GM12878 (cell line): ENCODE results near the gene PI4K2A. TPM values are rescaled to one million over a fixed set of nuclear protein-coding genes. Genes with fewer than 3 reads are reported as not detected.

Experiments
- ATAC-seq: fragments of 200-7000 bp; cut with Tn5 transposase; 3 replicates; pipeline ENCODE4 v1.9.1; 2020; ENCODE audit warnings: mild to moderate bottlenecking, moderate library complexity
- BruUV-seq: library from RNA; stranded (reverse); fragments of 400-500 nt; replicated peaks from 2 replicates; lab custom pipeline; 2021; lab: Mats Ljungman, UMichigan
- CTCF ChIA-PET: fragments of 300-600 bp; sonication (Branson Sonifier 250); formaldehyde crosslinking; extraction: SDS; loops from one replicate; lab custom pipeline; 2021; ENCODE audit warnings: inconsistent platforms; lab: Yijun Ruan, JAX
- POLR2A ChIA-PET: fragments of 350-600 bp; formaldehyde crosslinking; extraction: SDS; loops from one replicate; lab custom pipeline; 2021; ENCODE audit warnings: inconsistent platforms; lab: Charles Lee
- RAD21 ChIA-PET: fragments of 300-600 bp; sonication (Branson Sonifier 250); formaldehyde crosslinking; loops from one replicate; lab custom pipeline; 2023; ENCODE audit warnings: antibody characterized with exemption; ENCODE audit not compliant: unreplicated experiment; lab: Charles Lee
- SMC1A ChIA-PET: fragments of 300-600 bp; sonication (Branson Sonifier 250); formaldehyde crosslinking; loops from one replicate; lab custom pipeline; 2023; ENCODE audit not compliant: unreplicated experiment, uncharacterized antibody; lab: Charles Lee
- DNase-seq: peaks from one replicate; pipeline ENCODE4 v3.0.0-alpha.2; 2011; ENCODE audit warnings: low read depth, low spot score
- FAIRE-seq: peaks from 3 replicates; lab custom pipeline; 2011; peaks lifted over from hg19 to GRCh38; lab: Jason Lieb, UNC
- H2AFZ ChIP-seq: 2 replicates; pipeline ENCODE4 v1.6.0; 2011; ENCODE audit warnings: low read depth, low read length, control low read depth; ENCODE audit not compliant: control insufficient read depth
- H3K27ac ChIP-seq: 2 replicates; pipeline ENCODE4 v1.5.1; 2011; ENCODE audit warnings: control low read depth; ENCODE audit not compliant: control insufficient read depth, insufficient read depth
- H3K27me3 ChIP-seq, 2 experiments: replicated peaks in 1 of 2; 2 replicates each; pipeline versions ENCODE4 v1.6.0 to v1.6.1; 2011; ENCODE audit warnings: low read length in 1 of 2; ENCODE audit not compliant: control insufficient read depth in 2 of 2, insufficient read depth in 2 of 2
- H3K36me3 ChIP-seq, 2 experiments: 2 replicates each; pipeline ENCODE4 v1.5.1; 2011; ENCODE audit warnings: low read length in 1 of 2; ENCODE audit not compliant: control insufficient read depth in 2 of 2, insufficient read depth in 2 of 2
- H3K4me1 ChIP-seq: 2 replicates; pipeline ENCODE4 v1.6.1; 2011; ENCODE audit warnings: mild to moderate bottlenecking, low read length, moderate library complexity, mixed read lengths; ENCODE audit not compliant: control insufficient read depth, insufficient read depth
- H3K4me2 ChIP-seq: 2 replicates; pipeline ENCODE4 v1.6.0; 2011; ENCODE audit warnings: control low read depth; ENCODE audit not compliant: control insufficient read depth, insufficient read depth
- H3K4me3 ChIP-seq: fragments of 200-600 bp; sonication (generic); 2 replicates; pipeline ENCODE4 v1.5.1; 2016
- H3K79me2 ChIP-seq: 2 replicates; pipeline ENCODE4 v1.6.0; 2011; ENCODE audit warnings: low read length; ENCODE audit not compliant: control insufficient read depth, insufficient read depth
- H3K9ac ChIP-seq: 2 replicates; pipeline ENCODE4 v1.8.0; 2011; ENCODE audit warnings: low read length, control low read depth, mixed read lengths; ENCODE audit not compliant: control insufficient read depth, insufficient read depth
- H3K9me3 ChIP-seq: replicated peaks from 3 replicates; pipeline ENCODE4 v1.5.1; 2011; ENCODE audit warnings: mild to moderate bottlenecking, low read length; ENCODE audit not compliant: control insufficient read depth, insufficient read depth
- H4K20me1 ChIP-seq: 2 replicates; pipeline ENCODE4 v1.6.0; 2011; ENCODE audit not compliant: control insufficient read depth, insufficient read depth
- BRCA1 ChIP-seq: IDR thresholded peaks from 2 replicates; pipeline ENCODE4 v1.6.1; 2011; ENCODE audit warnings: low read depth, low read length, improper control_type of control experiment
- CBX5 ChIP-seq: sonication (generic); IDR thresholded peaks from 2 replicates; pipeline ENCODE4 v1.6.1; 2016; ENCODE audit warnings: low read depth, moderate library complexity, mild to moderate bottlenecking, inconsistent platforms
- CHD1 ChIP-seq: IDR thresholded peaks from 2 replicates; pipeline ENCODE4 v1.6.1; 2012; ENCODE audit warnings: low read depth, low read length, improper control_type of control experiment
- CREM ChIP-seq: IDR thresholded peaks from 2 replicates; pipeline ENCODE4 v1.6.1; 2014; ENCODE audit warnings: antibody characterized with exemption, low read depth
- E2F4 ChIP-seq: IDR thresholded peaks from 2 replicates; pipeline ENCODE4 v1.6.1; 2012; ENCODE audit warnings: low read depth, low read length, improper control_type of control experiment
- EED ChIP-seq: sonication (generic); IDR thresholded peaks from 2 replicates; pipeline ENCODE4 v1.6.1; 2016; ENCODE audit warnings: antibody characterized with exemption, low read depth
- EP300 ChIP-seq, 2 experiments: fragments of 150-350 bp in 1 of 2; IDR thresholded peaks; 2 replicates each; pipeline ENCODE4 v1.6.1; 2011 to 2012; ENCODE audit warnings: low read depth in 2 of 2, low read length in 2 of 2, borderline replicate concordance in 1 of 2, improper control_type of control experiment in 1 of 2, inconsistent platforms in 1 of 2; ENCODE audit not compliant: control insufficient read depth in 1 of 2
- ETV6 ChIP-seq, 2 experiments: fragments of 450-650 bp in 1 of 2; IDR thresholded peaks in 1 of 2; conservative IDR thresholded peaks in 1 of 2; 2 replicates each; pipeline ENCODE4 v1.6.1; 2014; ENCODE audit warnings: antibody characterized with exemption in 1 of 2, borderline replicate concordance in 1 of 2, low read depth in 1 of 2, mild to moderate bottlenecking in 1 of 2, moderate library complexity in 1 of 2
- FOXK2 ChIP-seq: fragments of 450-650 bp; IDR thresholded peaks from 2 replicates; pipeline ENCODE4 v1.6.1; 2017; ENCODE audit warnings: mild to moderate bottlenecking, moderate library complexity
- HCFC1 ChIP-seq: fragments of 150-350 bp; IDR thresholded peaks from 2 replicates; pipeline ENCODE4 v1.6.1; 2014; ENCODE audit warnings: low read length
- KDM1A ChIP-seq: fragments of 200-600 bp; sonication (generic); IDR thresholded peaks from 2 replicates; pipeline ENCODE4 v1.6.1; 2016; ENCODE audit warnings: borderline replicate concordance
- NFYB ChIP-seq: IDR thresholded peaks from 2 replicates; pipeline ENCODE4 v1.6.1; 2011; ENCODE audit warnings: low read depth, mild to moderate bottlenecking, low read length, improper control_type of control experiment, moderate library complexity; ENCODE audit not compliant: insufficient read depth
- NKRF ChIP-seq: fragments of 450-650 bp; conservative IDR thresholded peaks from 2 replicates; pipeline ENCODE4 v1.6.1; 2017; ENCODE audit warnings: mild to moderate bottlenecking, moderate library complexity
- POU2F2 ChIP-seq: IDR thresholded peaks from 3 replicates; pipeline ENCODE4 v1.6.1; 2011; ENCODE audit warnings: low read depth, mild to moderate bottlenecking, low read length, borderline replicate concordance
- PRDM15 ChIP-seq: fragments of 450-650 bp; formaldehyde crosslinking; IDR thresholded peaks from 2 replicates; pipeline ENCODE4 v1.4.0; 2020; ENCODE audit warnings: mild to moderate bottlenecking, moderate library complexity
- RELA ChIP-seq: fragments of 450-650 bp; IDR thresholded peaks from 2 replicates; pipeline ENCODE4 v1.8.0; 2014; ENCODE audit warnings: borderline replicate concordance; ENCODE audit not compliant: partially characterized antibody
- SIN3A ChIP-seq: IDR thresholded peaks from 2 replicates; pipeline ENCODE4 v1.6.1; 2012; ENCODE audit warnings: low read depth, low read length, improper control_type of control experiment
- ZNF384 ChIP-seq: IDR thresholded peaks from 2 replicates; pipeline ENCODE4 v1.6.1; 2012; ENCODE audit warnings: low read depth, mild to moderate bottlenecking, low read length, improper control_type of control experiment, borderline replicate concordance
- WGBS: methylation state at CpG from one replicate; pipeline ENCODE4 v1.1.6; 2016; ENCODE audit warnings: low lambda C conversion rate; ENCODE audit not compliant: insufficient replicate concordance, insufficient coverage; ENCODE audit errors: missing lambda C conversion rate; 5-methylcytosine and 5-hydroxymethylcytosine counted together
- in situ Hi-C: fragments of 300-500 bp; cut with MboI; formaldehyde crosslinking; loops from 9 replicates; pipeline ENCODE4 v1.14.3; 2018; ENCODE audit warnings: mixed read lengths
- intact Hi-C: fragments of 100-400 bp; cut with micrococcal nuclease; formaldehyde crosslinking; loops from one replicate; pipeline ENCODE4 v1.14.2; 2022; ENCODE audit not compliant: unreplicated experiment
- polyA plus RNA-seq, 11 experiments: library from polyadenylated mRNA; depleted of rRNA in 4 of 11; unstranded in 6 of 11; stranded (reverse) in 5 of 11; fragments of >200 nt; fragmentation: Nextera tagmentation in 4 of 11; fragmentation: Illumina TruSeq in 1 of 11; extraction: Ambion mirVana in 4 of 11; extraction: Trizol in 1 of 11; gene quantifications; 1 replicate in 1 of 11; 2 replicates in 10 of 11; pipeline versions ENCODE4 v1.2.1 to v1.2.3, GENCODE V29; 2011 to 2016; ENCODE audit warnings: inconsistent platforms in 2 of 11, missing spikeins in 2 of 11, low read depth in 1 of 11
- total RNA-seq, 4 experiments: library from RNA; depleted of rRNA in 3 of 4; stranded (reverse); fragments of >200 nt in 3 of 4; fragmentation: Illumina TruSeq in 1 of 4; extraction: Trizol in 1 of 4; gene quantifications; 2 replicates each; pipeline versions ENCODE4 v1.2.1 to v1.2.3, GENCODE V29; 2013 to 2021

PI4K2A gene
- total and polyA plus RNA-seq, 10 of the 15 experiments (the other 5 are each of a cell fraction or from before 2014, with no cell fraction given) = 1.5 to 14.5 (median 10.0) TPM

- H3K9me3 ChIP-seq = no peaks in the 10 kb centered on the region
- SMC1A ChIA-PET = interaction anchor here (1.0 to 1.5 kb wide), 2 partner anchors 16 to 57 kb away, joined by 3 read pairs; no protein-coding TSS in a partner anchor
- FAIRE-seq = no peak
- H3K36me3 ChIP-seq = no peaks in the 10 kb centered on the region
- no peak for ATAC-seq
- H3K4me3 ChIP-seq = no peak overlapping the region
- H2AFZ ChIP-seq = no peak overlapping the region
- H3K4me1 ChIP-seq = no peaks in the 10 kb centered on the region
- H3K27me3 ChIP-seq = no peaks in the 10 kb centered on the region
- intact Hi-C loops (no loop called here), in situ Hi-C loops (no loop called here)
- no peak for DNase-seq
- BruUV-seq = no TSS peak
- WGBS = 46% methylated on average over 13 of the region's 13 CpGs
- POLR2A ChIA-PET = no interaction called here
- H3K27ac ChIP-seq = no peak overlapping the region
- no peaks in the 10 kb centered on the region for H3K79me2 ChIP-seq
- no peak overlapping the region for H3K4me2 ChIP-seq
- H3K9ac ChIP-seq = no peak overlapping the region
- RAD21 ChIA-PET = interaction anchor here (1.1 kb wide), 1 partner anchor 37 kb away, joined by 6 read pairs; the partner anchor contains the start of gene ANKRD2
- no peaks in the 10 kb centered on the region for H4K20me1 ChIP-seq
- CTCF ChIA-PET = interaction anchor here (1.5 to 3.0 kb wide), 3 partner anchors 33 to 55 kb away, joined by 3 to 14 read pairs (median 7); partner anchors contain the start of gene ANKRD2
- TF ChIP-seq POU2F2 (no peak), CREM (no peak), EED (no peak), NKRF (no peak), E2F4 (no peak), SIN3A (no peak), BRCA1 (no peak), ZNF384 (no peak), PRDM15 (CRISPR knock-in tag) (no peak), NFYB (no peak), ETV6 (conservative IDR thresholded peaks at IDR 0.05 in 1 of 2, IDR thresholded peaks at IDR 0.05 in 1 of 2; ENCODE audit: borderline replicate concordance in 1 of 2, low read depth in 1 of 2) (no peak), HCFC1 (no peak), FOXK2 (no peak), CBX5 (no peak), CHD1 (no peak), EP300 (IDR thresholded peaks at IDR 0.05; ENCODE audit: borderline replicate concordance in 1 of 2, control insufficient read depth in 1 of 2, low read depth in 2 of 2, low read length in 2 of 2) (no peak), KDM1A (no peak), RELA (no peak)
Observed at GRCh38 chr10:97608991-97609561, 31.4 kb upstream of the PI4K2A start.
